HG02981 (cell line): ENCODE measurements around the gene IL31.
"Not testable (repeated sequence)": the region's sequence is repeated elsewhere in the genome, so short reads cannot be mapped to it uniquely, and the experiment has no call there.

Experiments
- ATAC-seq: cut with Tn5 transposase; IDR thresholded peaks from one replicate; pipeline ENCODE4 v1.9.1; 2021; ENCODE audit warnings: mild to moderate bottlenecking, moderate library complexity; ENCODE audit not compliant: unreplicated experiment

The IL31 gene

DNA sequence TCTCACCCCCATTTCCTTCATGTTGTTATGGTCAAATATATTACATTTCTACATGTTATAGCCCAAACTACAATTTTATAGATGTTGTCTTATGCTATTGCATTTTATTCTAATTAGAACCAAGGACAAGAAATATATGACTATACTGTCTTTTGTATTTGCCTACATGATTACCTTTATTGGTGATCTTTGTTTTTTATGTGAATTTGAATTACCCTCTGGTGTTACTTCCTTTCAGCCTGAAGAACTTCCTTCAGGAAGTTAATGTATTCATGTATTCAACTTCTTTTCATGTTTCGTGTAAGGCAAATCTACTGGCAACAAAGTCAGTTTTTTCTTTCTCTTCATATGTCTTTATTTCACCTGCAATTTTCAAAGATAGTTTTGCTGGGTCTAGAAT, 20.8 kb upstream of the IL31 start:
- ATAC-seq = no peak

DNA sequence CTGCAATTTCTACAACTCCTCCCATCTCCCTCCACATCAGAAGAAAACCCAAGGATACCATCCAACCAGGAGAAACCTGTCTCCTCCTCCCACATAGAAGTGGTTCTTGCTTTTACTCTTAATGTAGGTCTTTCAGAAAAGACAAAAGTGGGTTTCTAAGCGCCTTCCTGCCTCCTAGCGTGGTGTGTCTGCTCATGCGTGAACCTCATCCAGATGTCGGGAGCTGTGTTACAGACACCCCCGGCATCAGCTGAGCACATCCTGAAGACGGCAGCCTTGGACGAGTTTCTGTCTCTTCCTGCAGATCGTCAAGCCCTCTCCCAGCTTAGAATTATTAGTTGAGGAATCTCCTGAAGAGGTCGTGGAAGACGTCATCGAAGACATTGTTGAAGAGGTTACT, 18.4 kb upstream of the IL31 start:
- ATAC-seq = no peak

- ATAC-seq = no peak
Observed at GRCh38 chr12:122190842-122191668, 17.0 kb upstream of the IL31 start.

- no peak for ATAC-seq
Observed at GRCh38 chr12:122189626-122190475, 15.8 kb upstream of the IL31 start.

GRCh38 chr12:122187466-122187865, 13.4 kb upstream of the IL31 start:
- ATAC-seq = no peak

DNA sequence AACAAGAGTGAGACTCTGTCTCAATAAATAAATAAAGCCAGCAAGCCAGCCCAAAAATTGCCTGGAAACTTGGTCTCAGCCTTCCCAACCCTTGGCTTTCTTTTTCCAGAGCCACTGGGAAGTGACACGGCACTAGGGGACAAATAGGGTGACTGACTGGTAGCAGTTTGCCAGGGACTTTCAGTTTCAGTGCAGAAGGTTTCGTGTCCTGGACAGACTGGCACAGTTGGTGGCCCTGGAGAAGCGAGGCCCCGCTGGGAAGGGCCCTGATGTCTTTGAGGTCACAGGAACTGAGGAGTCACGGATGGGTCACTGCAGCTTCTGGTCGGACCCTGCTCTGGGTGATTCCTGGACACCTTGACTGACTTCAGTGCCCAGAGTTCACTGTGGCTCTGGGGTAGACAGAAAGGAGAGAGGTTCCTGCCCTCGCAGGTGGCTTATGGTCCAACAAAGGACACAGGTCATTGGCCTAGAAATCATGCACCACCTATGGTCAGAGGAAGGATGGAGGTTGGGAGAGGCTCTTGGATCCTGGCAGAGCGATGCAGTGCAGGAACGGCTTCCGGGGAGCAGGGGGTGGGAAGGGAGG, 11.6 kb upstream of the IL31 start:
- no peak for ATAC-seq

GRCh38 chr12:122185079-122185478, 11.1 kb upstream of the IL31 start:
- no peak for ATAC-seq

DNA sequence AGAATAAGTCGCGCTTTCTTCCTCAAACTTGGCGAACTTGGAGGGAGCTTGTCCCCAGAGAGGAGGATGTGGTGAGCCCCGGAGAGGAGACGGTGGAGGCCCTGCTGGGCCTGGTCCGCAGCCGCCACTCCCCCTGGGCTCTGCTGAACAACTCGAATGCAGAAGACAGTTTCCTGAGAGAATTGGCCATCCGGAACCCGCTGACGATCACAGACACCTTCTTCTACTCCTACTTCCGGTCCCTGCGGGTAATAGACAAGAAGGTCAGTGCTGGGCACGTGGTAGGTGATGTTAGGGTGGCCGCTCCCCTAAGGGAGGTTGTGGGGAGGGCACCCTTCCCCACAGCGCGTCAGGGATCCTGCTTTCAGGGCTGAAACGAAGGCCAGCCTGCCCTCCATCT, 10.5 kb upstream of the IL31 start:
- no peak for ATAC-seq

DNA sequence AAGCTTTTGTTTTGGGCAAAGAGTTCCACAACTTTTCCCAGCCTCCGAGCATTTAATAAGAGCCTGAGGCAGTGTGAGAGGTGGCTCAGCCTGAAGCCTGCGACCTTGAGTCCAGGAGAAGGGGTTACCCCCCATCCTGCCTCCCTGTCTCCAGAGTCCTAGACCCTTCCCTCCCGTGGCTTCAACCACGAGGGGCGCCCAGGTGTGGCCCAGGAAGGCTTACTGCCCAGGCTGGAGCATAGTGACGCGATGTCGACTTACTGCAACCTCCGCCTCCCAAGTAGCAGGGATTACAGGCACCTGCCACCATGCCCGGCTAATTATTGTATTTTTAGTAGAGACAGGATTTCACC, 9.5 kb upstream of the IL31 start:
- no peak for ATAC-seq

DNA sequence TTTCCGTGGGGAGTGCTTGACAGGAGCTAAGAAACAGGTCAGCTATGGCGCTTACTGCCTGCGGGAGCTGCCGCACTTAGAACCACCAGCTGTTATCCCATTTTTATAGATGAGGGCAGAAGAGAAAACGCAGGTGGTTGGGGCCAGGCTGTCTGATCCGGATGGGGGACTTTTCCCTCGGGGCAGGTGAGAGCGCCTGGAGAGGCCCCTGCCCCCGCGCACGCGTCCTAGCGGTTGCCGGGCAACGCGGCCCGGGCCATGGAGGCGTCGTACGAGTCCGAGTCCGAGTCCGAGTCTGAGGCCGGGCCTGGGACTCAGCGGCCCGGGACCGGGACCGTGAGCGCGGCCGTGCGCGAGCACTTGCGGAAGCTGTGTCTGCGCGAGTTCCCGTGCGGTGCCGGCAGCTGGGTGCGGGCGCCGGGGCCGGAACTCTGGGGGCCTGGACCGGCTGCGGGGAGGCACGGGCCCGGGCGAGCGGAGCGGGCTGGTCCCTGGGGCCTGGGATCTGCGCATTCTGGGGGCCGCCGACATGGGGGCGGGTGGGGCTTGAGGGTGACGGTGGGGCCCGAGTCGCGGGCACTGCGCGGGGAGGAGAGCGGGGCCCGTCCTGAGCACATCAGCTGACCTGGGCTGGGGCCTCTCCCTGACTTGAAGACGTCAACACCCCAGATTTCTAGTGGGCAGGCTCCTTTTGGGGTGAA, 9.0 kb upstream of the IL31 start, which contains the start of gene LRRC43:
TSS of gene LRRC43 (plus strand) at position 237 of the 701 bp plus-strand sequence. CDS start at position 259, 22 bp downstream.
- no peak for ATAC-seq

GRCh38 chr12:122176473-122176872, 2.5 kb upstream of the IL31 start:
- ATAC-seq = not testable (repeated sequence)

- ATAC-seq = no peak
Observed at GRCh38 chr12:122172262-122172939, 1.6 kb downstream of the IL31 start.

DNA sequence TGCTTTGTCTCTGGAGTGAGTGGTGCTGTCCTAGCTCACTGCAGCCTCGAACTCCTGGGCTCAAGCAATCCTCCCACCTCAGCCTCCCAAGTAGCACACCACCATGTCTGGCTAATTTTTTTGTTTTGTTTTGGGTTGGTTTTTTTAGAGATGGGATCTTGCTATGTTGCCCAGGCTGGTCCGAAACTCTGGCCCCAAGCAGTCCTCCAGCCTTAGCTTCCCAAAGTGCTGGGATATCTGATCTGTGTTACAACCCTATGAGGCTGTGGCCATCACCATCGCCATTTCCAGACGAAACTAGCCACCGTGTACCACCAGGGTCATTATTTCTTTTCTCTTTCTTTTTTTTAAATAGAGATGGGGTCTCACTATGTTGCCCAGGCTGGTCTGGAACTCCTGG, 2.6 kb downstream of the IL31 start:
- no peak for ATAC-seq

GRCh38 chr12:122168492-122168891, 5.5 kb downstream of the IL31 start:
- ATAC-seq = no peak

- ATAC-seq = no peak
Observed at GRCh38 chr12:122167356-122167925, 6.6 kb downstream of the IL31 start.

DNA sequence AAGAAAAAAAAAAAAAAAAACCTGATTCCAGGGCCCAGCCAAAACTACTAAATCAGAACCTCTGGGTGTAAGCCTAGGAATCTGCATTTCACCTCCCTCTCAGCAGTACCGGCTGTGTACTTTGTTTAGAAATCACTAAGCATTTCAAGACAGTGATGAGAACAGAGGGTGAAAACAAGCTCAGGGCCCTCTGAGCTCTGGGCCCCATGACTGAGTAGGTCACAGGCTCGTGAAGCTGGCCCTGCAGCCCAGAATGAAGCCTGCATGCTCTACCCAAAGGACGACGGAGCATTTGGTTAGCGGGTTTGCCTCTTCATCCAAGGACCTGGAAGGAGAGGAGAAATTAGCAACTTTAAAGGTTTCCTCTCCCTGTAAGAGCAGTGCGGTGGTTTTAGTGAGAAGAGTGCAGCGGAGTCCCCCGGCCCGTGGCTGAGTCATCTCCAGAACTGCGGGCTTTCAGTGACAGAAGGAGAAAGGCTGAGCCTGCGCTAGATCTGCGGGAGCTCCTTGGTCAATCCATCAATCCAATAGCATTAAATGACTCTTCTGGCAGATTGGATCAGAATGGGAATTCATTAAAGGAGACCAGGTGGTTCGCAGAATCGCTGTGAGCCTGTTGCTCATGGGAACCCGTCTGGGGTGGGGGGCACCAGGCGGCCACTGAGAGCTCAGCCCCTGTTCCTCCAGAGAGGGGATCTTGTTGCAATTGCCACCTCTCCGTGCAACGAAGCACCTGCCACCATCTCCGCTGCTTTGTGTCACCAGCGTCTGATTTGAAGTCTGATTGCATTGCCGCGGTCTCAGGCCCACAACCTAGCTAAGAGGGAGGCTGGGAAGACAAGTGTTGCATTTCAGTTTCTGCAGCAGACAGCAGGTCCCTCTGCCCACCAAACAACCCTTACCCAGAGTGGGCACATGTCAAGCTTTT, 7.3 kb downstream of the IL31 start:
- ATAC-seq = no peak

- ATAC-seq = no peak
Observed at GRCh38 chr12:122162976-122163375, 11.0 kb downstream of the IL31 start.

GRCh38 chr12:122161682-122162081, 12.3 kb downstream of the IL31 start:
- no peak for ATAC-seq

DNA sequence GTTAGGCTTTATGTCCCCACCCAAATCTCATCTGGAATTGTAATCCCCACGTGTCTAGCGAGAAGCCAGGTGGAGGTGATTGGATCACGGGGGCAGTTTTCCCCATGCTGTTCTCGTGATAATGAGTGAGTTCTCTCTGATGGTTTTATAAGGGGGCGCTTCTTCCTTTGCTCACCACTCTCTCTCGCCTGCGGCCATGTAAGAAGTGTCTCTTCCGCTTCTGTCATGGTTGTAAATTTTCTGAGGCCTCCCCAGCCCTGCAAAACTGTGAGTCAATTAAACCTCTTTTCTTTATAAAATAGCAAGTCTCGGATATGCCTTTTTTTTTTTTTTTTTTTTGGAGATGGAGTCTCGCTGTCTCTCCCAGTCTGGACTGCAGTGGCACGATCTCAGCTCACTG, 13.3 kb downstream of the IL31 start:
- no peak for ATAC-seq
